ENCODE data around the gene CFAP141.

- no peak for TF ChIP-seq CTCF (tag by site-specific recombination; IDR thresholded peaks at IDR 0.05)
- TF ChIP-seq OVOL3 (tag by site-specific recombination; IDR thresholded peaks at IDR 0.05) = no peak
- no peak for TF ChIP-seq ZBTB10 (tag by site-specific recombination; IDR thresholded peaks at IDR 0.05)
- TF ChIP-seq ZNF600 (tag by site-specific recombination; IDR thresholded peaks at IDR 0.05) = peak; percentile 93
- TF ChIP-seq IKZF3 (tag by site-specific recombination; IDR thresholded peaks at IDR 0.05) = peak; percentile 100
Measured at GRCh38 chr1:154183046-154183915, 22.9 kb downstream of the CFAP141 start.
